SIG-M5 treated with dmso at 0.1 percent for 504 hours (cell line): ENCODE results near the gene COL4A2.
A peak's percentile ranks its signal among the peaks of the same experiment; 100 is the strongest.

Experiments used
- DNase-seq: peaks from one replicate; lab custom pipeline; 2025; ENCODE audit not compliant: unreplicated experiment; lab: John Stamatoyannopoulos, UW

Gene COL4A2

DNA sequence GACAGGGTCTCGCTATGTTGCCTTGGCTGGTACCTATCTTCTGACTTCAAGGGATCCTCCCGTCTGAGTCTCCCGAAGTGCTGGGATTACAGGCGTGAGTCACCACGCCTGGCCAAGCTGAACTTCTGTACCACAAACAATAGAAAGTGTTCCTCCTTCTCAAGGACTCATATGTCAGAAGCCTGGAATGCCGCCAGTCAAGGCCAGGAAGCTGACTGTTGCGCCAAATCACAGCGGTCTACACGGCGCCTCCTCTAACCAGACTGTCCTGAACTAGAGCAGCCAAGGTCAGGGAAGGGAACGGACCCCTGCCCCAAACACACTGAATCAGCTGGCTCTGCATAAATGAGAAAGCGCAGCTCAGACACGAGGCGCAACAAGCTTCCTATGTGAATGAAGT lies 239.8 kb downstream of the COL4A2 start:
- DNase-seq = peak; percentile 16

- no peak for DNase-seq
These were observed 242.1 kb downstream of the COL4A2 start for GRCh38 chr13:110548891-110549794.

DNA sequence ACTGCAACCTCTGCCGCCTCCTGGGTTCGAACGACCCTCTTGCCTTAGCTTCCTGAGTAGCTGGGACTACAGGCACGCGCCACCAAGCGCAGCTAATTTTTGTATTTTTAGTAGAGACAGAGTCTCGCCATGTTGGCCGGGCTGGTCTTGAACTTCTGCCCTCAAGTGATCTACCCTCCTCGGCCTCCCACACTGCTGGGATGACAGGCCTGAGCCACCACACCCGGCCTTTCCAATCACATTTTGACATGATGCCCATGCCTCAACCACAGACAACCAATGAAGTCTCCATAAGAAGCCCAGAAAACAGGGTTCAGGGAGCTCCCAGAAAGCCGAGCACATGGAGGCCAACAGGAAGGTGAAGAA lies 242.7 kb downstream of the COL4A2 start:
- no peak for DNase-seq

- no peak for DNase-seq
These were observed 244.2 kb downstream of the COL4A2 start for GRCh38 chr13:110551284-110551683.

DNA sequence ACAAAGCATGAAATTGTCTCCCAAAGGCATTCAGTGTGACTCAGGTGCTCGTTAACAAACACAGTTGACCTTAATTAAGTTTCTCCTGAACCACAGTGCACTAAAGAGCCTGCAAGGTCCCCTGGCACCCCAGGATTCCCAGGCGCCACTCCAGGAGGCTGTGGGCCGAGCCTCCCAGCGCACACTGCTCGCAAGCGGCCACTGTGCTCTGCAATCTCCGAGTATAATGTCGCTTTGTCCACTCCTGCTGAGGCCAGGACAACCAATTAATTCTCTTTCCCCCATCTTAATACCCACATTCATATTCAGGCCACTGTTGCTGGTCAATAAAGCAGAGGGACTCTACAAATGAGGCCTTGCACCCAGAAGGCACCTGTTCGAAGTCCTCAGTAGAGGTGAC lies 245.7 kb downstream of the COL4A2 start:
- DNase-seq = no peak

DNA sequence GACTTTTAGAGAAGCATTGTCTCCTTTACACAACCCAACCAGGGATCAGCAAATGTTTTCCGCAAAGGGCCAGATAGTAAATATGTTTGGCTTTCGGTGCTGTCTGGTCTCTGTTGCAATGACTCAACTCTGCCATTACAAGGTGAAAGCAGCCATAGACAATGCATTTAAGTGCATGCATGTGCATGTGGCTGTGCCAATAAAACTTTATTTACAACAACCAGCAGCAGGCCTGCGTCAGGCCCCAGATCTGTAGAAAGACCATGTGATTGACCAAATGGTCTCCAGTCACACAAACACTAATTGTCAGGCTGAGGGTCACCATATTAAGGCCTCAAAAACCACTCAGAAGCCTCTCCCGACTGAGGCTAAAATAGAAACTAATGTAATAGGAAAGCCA lies 246.3 kb downstream of the COL4A2 start:
- no peak for DNase-seq

GRCh38 chr13:110554227-110554836 lies 247.2 kb downstream of the COL4A2 start:
- DNase-seq = no peak

DNA sequence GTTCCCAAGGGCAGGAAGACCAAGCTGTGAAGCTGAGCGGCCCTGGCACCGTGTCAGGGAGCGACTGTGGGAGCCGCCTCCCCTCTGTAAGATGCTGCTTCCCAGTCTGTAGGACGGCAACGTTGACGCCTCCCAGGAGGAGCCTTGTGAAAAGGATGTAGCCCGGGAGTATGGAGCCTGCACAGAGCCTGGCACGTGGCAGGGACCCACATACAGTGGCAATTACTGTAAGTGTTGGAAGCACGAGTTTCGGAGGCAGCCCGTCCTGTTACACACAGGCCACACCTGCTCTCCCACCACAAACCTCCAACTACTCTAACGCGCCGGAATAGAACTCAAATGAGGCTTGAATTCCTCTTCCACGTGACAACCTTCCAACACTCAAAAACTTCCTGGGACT lies 247.9 kb downstream of the COL4A2 start:
- DNase-seq = no peak

GRCh38 chr13:110555601-110556223 lies 248.6 kb downstream of the COL4A2 start:
- peak; percentile 78 for DNase-seq

DNA sequence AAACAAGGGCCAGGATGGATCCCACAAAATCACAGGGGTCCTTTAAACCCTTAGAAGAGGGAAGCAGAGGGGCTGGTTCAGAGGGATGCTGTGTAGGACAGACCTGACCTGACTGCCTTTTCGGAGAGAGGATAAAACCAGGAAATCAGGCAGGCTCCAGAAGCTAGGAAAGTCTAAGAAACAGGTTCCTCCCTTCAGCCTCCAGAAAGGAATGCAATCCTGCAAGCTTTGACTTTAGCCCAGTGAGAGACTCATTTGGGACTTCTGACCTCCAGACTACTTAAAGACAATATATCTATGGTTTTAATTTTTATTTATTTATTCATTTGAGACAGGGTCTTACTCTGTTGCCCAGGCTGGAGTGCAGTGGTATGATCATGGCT lies 249.1 kb downstream of the COL4A2 start:
- DNase-seq = no peak

DNA sequence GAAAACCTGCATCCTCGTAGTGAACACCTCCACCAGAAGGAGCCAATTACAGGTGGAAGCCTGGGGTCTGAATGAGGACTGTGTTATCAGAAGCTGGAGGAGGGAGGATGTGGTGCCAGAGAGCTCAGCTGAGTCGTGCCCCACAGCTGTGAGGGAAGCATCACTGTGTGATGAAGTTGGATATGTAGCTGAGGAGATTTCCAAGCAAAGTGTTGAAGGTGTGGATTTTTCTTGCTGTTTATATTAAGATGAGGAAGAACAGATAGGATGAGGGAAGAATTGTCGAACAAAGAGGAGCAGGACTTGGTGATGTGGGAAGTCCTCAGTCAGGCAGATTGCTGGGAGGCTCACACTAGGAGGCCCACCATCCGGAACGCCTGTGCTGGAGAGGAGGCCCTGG lies 250.0 kb downstream of the COL4A2 start:
- no peak for DNase-seq

GRCh38 chr13:110557610-110558305 lies 250.7 kb downstream of the COL4A2 start:
- DNase-seq = no peak

DNA sequence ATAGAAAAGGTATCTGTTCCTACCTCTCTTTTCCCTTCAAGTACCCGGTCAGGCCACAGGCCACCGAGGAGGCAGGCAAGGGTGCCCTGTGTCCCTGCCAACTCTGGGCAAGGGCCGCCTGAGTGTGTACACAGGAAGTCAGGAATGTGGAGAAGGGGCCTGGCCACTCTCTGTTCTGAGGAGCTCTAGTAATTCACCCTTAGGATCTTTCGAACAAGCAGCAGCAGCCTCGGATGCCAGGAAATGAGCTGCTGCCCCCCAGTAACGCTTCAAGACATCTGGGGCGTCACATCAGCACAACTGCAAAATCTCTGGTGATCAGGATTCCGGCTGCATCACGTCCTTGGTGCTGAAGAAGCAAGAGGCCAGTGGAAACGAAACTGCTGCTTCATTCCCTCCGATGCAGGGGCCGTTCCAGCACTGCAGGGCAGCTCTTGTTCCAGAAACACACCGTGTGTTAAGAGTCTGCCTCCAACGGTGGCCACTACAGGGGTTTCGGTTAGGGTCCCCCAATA lies 252.4 kb downstream of the COL4A2 start:
- DNase-seq = no peak

GRCh38 chr13:110559986-110560385 lies 252.9 kb downstream of the COL4A2 start:
- no peak for DNase-seq

DNA sequence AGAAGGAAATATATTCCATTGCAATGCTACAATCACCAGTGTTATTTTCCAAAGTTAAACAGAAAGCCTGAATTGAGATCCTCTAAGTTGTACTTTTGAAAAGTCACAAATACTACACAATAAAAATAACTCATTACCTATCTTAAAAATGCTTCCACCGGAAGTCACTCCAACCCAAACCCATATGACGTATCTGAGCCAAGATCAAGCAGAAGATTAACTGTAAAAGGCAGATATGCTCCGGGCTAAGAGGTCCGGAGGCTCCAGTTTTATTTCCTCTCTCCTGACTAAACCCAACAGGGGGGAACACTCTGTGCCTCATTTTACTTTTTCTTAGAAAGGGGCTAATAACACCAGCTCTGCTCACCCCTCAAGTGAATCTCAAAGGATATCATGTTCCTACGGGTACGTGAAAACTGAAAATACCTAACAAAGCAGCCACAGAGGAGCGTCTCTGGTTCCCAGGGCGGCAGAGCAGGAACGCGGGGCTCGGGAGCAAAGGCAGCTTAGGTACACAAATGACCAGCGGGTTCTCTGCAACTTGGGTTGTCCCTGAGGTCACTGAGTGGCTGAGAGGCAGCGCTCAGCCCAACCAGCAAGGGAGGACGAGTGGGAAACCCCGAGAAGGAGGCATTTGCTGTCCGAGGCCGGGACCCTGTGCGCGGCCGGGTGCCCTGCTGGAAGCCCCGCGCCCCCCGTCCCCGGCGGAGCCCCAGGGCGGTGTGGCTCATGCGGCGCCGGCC lies 253.7 kb downstream of the COL4A2 start:
- DNase-seq = peak; percentile 47

GRCh38 chr13:110561344-110562035 lies 254.4 kb downstream of the COL4A2 start, which contains the start of gene RAB20:
Gene RAB20, minus strand, starts transcription at chr13:110561722. Its CDS starts 203 bp downstream, at chr13:110561519.
- DNase-seq = peak; percentile 96

- DNase-seq = peak; percentile 88
These were observed 255.0 kb downstream of the COL4A2 start for GRCh38 chr13:110562036-110562597.
